ENCODE measurements around the gene INPP5A.

INPP5A gene

DNA sequence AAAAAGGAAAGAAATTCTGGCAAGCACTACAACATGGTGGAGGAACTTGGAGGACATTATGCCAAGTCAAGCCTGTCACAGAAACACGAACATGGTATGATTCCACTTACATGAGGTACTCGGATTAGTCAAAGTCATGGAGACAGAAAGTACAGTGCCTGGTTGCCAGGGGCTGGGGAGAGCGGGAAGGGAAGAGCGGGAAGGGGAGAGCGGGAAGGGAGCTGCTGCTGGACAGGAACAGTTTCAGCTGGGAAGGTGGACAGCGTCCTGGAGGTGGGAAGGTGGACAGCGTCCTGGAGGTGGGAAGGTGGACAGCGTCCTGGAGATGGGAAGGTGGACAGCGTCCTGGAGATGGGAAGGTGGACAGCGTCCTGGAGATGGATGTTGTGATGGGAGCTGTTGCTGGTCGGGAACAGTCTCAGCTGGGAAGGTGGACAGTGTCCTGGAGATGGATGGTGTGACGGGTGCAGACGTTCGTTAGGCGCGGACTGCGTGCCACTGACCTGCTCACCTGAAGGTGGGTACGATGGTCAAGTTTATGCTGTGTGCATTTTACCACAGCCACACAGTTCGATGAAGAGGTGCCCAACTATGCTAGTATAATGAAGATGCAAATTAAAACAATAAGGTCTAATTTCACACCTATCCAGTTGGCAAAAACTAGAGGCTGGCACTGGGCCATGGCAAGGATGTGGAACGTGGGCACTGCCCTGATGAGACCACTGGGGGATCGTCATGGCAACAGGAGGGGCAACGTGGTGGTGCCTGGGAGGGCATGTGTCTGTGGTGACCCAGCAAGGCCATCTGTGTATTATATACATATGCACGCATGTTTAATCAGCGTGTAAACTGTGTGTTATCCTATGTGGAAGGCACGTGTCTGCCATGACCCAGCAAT, 144.5 kb downstream of the INPP5A start:
- Histone ChIP-seq H3K27ac (replicated peaks) (no peak overlapping the region), H3K27me3 (ENCODE audit: insufficient read depth, poor library complexity, severe bottlenecking) (no peaks in the 10 kb centered on the region), H3K4me3 (replicated peaks; ENCODE audit: insufficient read depth, low read length) (no peak overlapping the region)
- no peak for TF ChIP-seq REST (IDR thresholded peaks at IDR 0.05; ENCODE audit: insufficient replicate concordance, low read depth)
- no peak for DNase-seq (ENCODE audit: low read depth in 1 of 2, low spot score in 1 of 2)

GRCh38 chr10:132684164-132684891, 146.7 kb downstream of the INPP5A start:
- Histone ChIP-seq H3K27me3 (ENCODE audit: insufficient read depth, poor library complexity, severe bottlenecking) (no peaks in the 10 kb centered on the region), H3K27ac (replicated peaks) (peak overlapping the region; percentile 60), H3K4me3 (replicated peaks; ENCODE audit: insufficient read depth, low read length) (no peak overlapping the region)
- TF ChIP-seq SPI1 (IDR thresholded peaks at IDR 0.05; ENCODE audit: borderline replicate concordance, low read depth) (no peak), POLR2AphosphoS5 (IDR thresholded peaks at IDR 0.05; ENCODE audit: low read depth) (no peak), REST (IDR thresholded peaks at IDR 0.05; ENCODE audit: insufficient replicate concordance, low read depth) (no peak), CTCF (IDR thresholded peaks at IDR 0.05; ENCODE audit: insufficient read depth, low read length) (no peak), GABPA (IDR thresholded peaks at IDR 0.05; ENCODE audit: low read depth) (no peak)
- peak; percentile 14 to 62 for DNase-seq (ENCODE audit: low read depth in 1 of 2, low spot score in 1 of 2)

DNA sequence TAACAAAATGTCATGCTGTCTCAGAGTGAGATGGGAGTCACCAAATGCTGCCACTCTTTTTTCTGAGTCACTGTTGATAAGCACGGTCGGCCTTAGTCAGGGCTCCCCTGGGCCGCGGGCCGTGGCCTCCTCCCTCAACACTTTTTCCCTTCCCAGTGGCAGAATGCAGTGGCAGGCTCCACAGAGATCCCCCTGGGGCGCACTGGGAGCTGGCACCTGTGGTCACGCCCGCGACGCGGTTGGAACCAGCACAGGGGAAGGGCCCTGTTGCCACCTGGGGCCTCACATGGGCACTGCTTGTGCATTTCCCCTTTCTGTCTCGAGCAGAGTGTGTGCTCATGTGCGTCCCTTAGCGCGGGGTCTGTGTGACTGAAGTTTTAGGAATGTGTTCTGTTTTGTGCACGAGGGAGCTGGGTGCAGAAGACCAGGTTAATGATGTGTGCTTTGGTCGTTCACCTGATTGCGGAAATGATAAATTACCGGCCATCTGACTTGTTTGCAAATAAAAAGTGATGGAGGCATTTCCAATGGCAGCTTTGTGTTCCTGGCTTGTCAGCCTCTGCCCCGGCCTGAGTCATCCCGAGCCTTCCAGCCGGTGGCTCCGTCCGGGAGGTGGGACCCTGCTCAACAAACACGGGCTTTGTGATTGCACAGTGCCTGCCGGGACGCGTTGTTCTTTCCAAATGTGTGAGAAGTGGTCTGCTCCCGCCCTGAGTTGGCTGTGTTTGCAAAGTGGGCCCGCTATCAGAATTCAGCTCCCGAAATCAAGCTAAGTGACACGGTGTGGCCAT, 147.7 kb downstream of the INPP5A start:
- peak; percentile 21 to 84 for DNase-seq (ENCODE audit: low read depth in 1 of 2, low spot score in 1 of 2)
- Histone ChIP-seq H3K4me3 (replicated peaks; ENCODE audit: insufficient read depth, low read length) (no peak overlapping the region), H3K27me3 (ENCODE audit: insufficient read depth, poor library complexity, severe bottlenecking) (no peaks in the 10 kb centered on the region), H3K27ac (replicated peaks) (peak overlapping the region; percentile 60)
- TF ChIP-seq POLR2AphosphoS5 (IDR thresholded peaks at IDR 0.05; ENCODE audit: low read depth) (peak; percentile 69; the same call in 1 of the 2 replicates), GABPA (IDR thresholded peaks at IDR 0.05; ENCODE audit: low read depth) (no peak), REST (IDR thresholded peaks at IDR 0.05; ENCODE audit: insufficient replicate concordance, low read depth) (no peak), CTCF (IDR thresholded peaks at IDR 0.05; ENCODE audit: insufficient read depth, low read length) (no peak), SPI1 (IDR thresholded peaks at IDR 0.05; ENCODE audit: borderline replicate concordance, low read depth) (peak; percentile 96)
